ENCODE data around the gene GAL3ST1. TPM values are rescaled to one million over a fixed set of nuclear protein-coding genes. Genes with fewer than 3 reads are reported as not detected.

GAL3ST1 gene
- total and polyA plus RNA-seq, 3 experiments from 2014 or later, result 0.13 to 0.31 (median 0.13) TPM

Other genes starting within 250 kb of the GAL3ST1 start
- gene TBC1D10A, start 247.7 kb downstream of the GAL3ST1 start, total RNA-seq, result 10 to 100 TPM; 14.7 to 17.3 TPM
- 55.2 TPM for gene TBC1D10A, start 247.7 kb downstream of the GAL3ST1 start, polyA plus RNA-seq
- 100 to 1,000 TPM; 235 to 241 TPM for gene SF3A1, start 217.8 kb downstream of the GAL3ST1 start, total RNA-seq
- 139 TPM for gene SF3A1, start 217.8 kb downstream of the GAL3ST1 start, polyA plus RNA-seq
- 1 to 10 TPM; 2.7 to 2.9 TPM for gene CCDC157, start 217.7 kb downstream of the GAL3ST1 start, total RNA-seq
- 1.4 TPM for gene CCDC157, start 217.7 kb downstream of the GAL3ST1 start, polyA plus RNA-seq
- 1 to 10 TPM; 6.3 to 7.9 TPM for gene RNF215, start 187.3 kb downstream of the GAL3ST1 start, total RNA-seq
- 0.22 TPM for gene RNF215, start 187.3 kb downstream of the GAL3ST1 start, polyA plus RNA-seq
- 1 to 10 TPM; 4.4 to 4.9 TPM for gene SEC14L2, start 177.6 kb downstream of the GAL3ST1 start, total RNA-seq
- gene SEC14L2, start 177.6 kb downstream of the GAL3ST1 start, polyA plus RNA-seq, result 4.6 TPM
- gene MTFP1, start 148.9 kb downstream of the GAL3ST1 start, total RNA-seq, result 100 to 1,000 TPM; 104 to 110 TPM
- gene MTFP1, start 148.9 kb downstream of the GAL3ST1 start, polyA plus RNA-seq, result 43.1 TPM
- not detected for gene SEC14L3, start 102.6 kb downstream of the GAL3ST1 start, total RNA-seq
- gene SEC14L3, start 102.6 kb downstream of the GAL3ST1 start, polyA plus RNA-seq, result not detected
- gene SEC14L4, start 69.0 kb downstream of the GAL3ST1 start, total RNA-seq, result not detected
- not detected for gene SEC14L4, start 69.0 kb downstream of the GAL3ST1 start, polyA plus RNA-seq
- not detected for gene SEC14L6, start 27.9 kb downstream of the GAL3ST1 start, total RNA-seq
- 0.18 TPM for gene SEC14L6, start 27.9 kb downstream of the GAL3ST1 start, polyA plus RNA-seq
- 100 to 1,000 TPM; 186 to 187 TPM for gene PES1, start 17.2 kb upstream of the GAL3ST1 start, total RNA-seq
- gene PES1, start 17.2 kb upstream of the GAL3ST1 start, polyA plus RNA-seq, result 46.5 TPM
- under 1 TPM; 0.11 to 0.28 TPM for gene TCN2, start 32.5 kb upstream of the GAL3ST1 start, total RNA-seq
- 0.63 TPM for gene TCN2, start 32.5 kb upstream of the GAL3ST1 start, polyA plus RNA-seq
- 1 to 10 TPM; 7.1 to 8.4 TPM for gene SLC35E4, start 61.1 kb upstream of the GAL3ST1 start, total RNA-seq
- gene SLC35E4, start 61.1 kb upstream of the GAL3ST1 start, polyA plus RNA-seq, result 3.3 TPM
- gene DUSP18, start 93.2 kb upstream of the GAL3ST1 start, total RNA-seq, result 10 to 100 TPM; 11.4 to 12.5 TPM
- gene DUSP18, start 93.2 kb upstream of the GAL3ST1 start, polyA plus RNA-seq, result 12.3 TPM
- gene OSBP2, start 120.2 kb upstream of the GAL3ST1 start, total RNA-seq, result under 1 TPM; 0.66 to 0.74 TPM
- 0.74 TPM for gene OSBP2, start 120.2 kb upstream of the GAL3ST1 start, polyA plus RNA-seq